GM12892 (cell line): ENCODE data around the gene RPAIN.

ENCODE experiments used
- DNase-seq: peaks from one replicate; pipeline ENCODE4 v3.0.0; 2011; ENCODE audit not compliant: insufficient read length
- FAIRE-seq: peaks from 2 replicates; lab custom pipeline; 2011; peaks lifted over from hg19 to GRCh38; lab: Jason Lieb, UNC
- POLR2A ChIP-seq: IDR thresholded peaks from 2 replicates; pipeline ENCODE4 v1.6.1; 2011; ENCODE audit warnings: low read depth, low read length, control low read depth
- POLR2AphosphoS5 ChIP-seq: IDR thresholded peaks from 2 replicates; pipeline ENCODE4 v1.6.1; 2011; ENCODE audit warnings: low read depth, low read length, control low read depth
- TAF1 ChIP-seq: IDR thresholded peaks from 2 replicates; pipeline ENCODE4 v1.6.1; 2011; ENCODE audit warnings: low read depth, mild to moderate bottlenecking, control low read depth, low read length, borderline replicate concordance

Gene RPAIN

GRCh38 chr17:5467416-5467815 lies 47.4 kb downstream of the RPAIN start:
- TF ChIP-seq TAF1 (no peak), POLR2AphosphoS5 (no peak), POLR2A (no peak)
- FAIRE-seq, result no peak
- DNase-seq, result no peak

- TF ChIP-seq TAF1 (no peak), POLR2A (no peak), POLR2AphosphoS5 (no peak)
- FAIRE-seq (peak; percentile 33), DNase-seq (no peak)
Observed at GRCh38 chr17:5468075-5468473, 48.1 kb downstream of the RPAIN start.

- TF ChIP-seq POLR2AphosphoS5, result no peak
- TF ChIP-seq TAF1, result no peak
- TF ChIP-seq POLR2A, result no peak
- DNase-seq (no peak), FAIRE-seq (no peak)
Observed at GRCh38 chr17:5472511-5472910, 52.5 kb downstream of the RPAIN start.

- no peak for TF ChIP-seq TAF1
- TF ChIP-seq POLR2AphosphoS5, result no peak
- no peak for TF ChIP-seq POLR2A
- FAIRE-seq (no peak), DNase-seq (no peak)
Observed at GRCh38 chr17:5473906-5474305, 53.9 kb downstream of the RPAIN start.

GRCh38 chr17:5478992-5479391 lies 59.0 kb downstream of the RPAIN start:
- no peak for TF ChIP-seq TAF1
- no peak for TF ChIP-seq POLR2A
- no peak for TF ChIP-seq POLR2AphosphoS5
- FAIRE-seq (no peak), DNase-seq (no peak)

GRCh38 chr17:5480962-5481361 lies 61.0 kb downstream of the RPAIN start:
- FAIRE-seq, result no peak
- TF ChIP-seq POLR2A (no peak), POLR2AphosphoS5 (no peak), TAF1 (no peak)
- DNase-seq, result no peak

- FAIRE-seq (no peak), DNase-seq (no peak)
Observed at GRCh38 chr17:5481451-5481850, 61.5 kb downstream of the RPAIN start.

More at GRCh38 chr17:5481451-5481850, 61.5 kb downstream of the RPAIN start:
- no peak for TF ChIP-seq POLR2AphosphoS5
